SK-N-SH (cell line): ENCODE results near the gene INTS6L.

Source experiments
- CTCF ChIP-seq: fragments of 200-600 bp; sonication (generic); IDR thresholded peaks from 2 replicates; pipeline ENCODE4 v1.6.1; 2017; ENCODE audit warnings: antibody characterized with exemption, mild to moderate bottlenecking, moderate library complexity
- FOXJ3 ChIP-seq: sonication (generic); formaldehyde crosslinking; IDR thresholded peaks from 2 replicates; pipeline ENCODE4 v1.5.1; 2020; ENCODE audit warnings: mild to moderate bottlenecking, missing genetic modification reagents
- POLR2AphosphoS5 ChIP-seq: IDR thresholded peaks from 2 replicates; pipeline ENCODE4 v1.6.1; 2012; ENCODE audit warnings: low read depth, low read length

GRCh38 chrX:135549519-135549918 lies 29.1 kb downstream of the INTS6L start:
- no peak for TF ChIP-seq CTCF
- no peak for TF ChIP-seq FOXJ3 (CRISPR knock-in tag)
- TF ChIP-seq POLR2AphosphoS5 = no peak
